ENCODE results near the gene GPATCH1. TPM values are rescaled to one million over a fixed set of nuclear protein-coding genes. Genes with fewer than 3 reads are reported as not detected.

Gene GPATCH1
- total RNA-seq, 1 experiment from 2014 or later = 34.7 TPM

DNA sequence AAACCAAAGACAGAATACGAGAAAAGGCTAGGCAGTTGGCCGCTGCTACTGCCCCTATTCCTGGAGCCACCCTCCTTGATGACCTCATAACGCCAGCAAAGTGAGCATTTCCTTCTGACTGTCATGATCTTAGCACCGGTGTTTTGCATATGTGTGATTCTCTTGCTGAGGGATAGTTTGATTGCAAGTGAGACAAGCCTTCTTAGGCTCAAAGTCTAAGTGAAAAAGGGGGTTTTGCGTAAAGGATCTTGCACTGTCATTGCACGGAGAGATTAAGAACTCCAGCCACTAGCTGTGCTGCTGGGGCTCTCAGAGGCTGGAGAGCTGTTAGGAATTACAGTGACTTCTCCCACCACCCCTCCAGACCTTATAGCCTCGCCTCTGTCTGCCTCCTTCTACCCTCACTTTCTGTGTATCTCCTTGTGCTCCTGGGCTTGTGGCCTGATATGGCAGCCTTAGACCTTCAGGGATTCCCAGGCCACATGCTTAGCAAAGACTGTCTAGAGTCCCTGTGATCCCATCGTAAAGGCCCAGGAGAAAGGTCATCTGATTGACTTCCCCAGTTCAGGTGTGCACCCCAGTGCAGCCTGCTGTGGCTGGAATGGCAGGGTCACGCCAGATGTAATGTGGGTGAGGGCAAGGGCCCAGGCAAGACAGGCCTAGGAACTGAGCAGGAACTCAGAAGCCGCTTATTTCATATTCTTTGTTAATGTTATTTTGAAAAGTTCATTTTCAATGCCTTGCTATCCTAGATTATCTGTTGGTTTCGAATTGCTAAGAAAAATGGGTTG is 12.6 kb downstream of the GPATCH1 start:
- intact Hi-C loops (cut with micrococcal nuclease; ENCODE audit: unreplicated experiment) = no loop called here
- in situ Hi-C loops (cut with HindIII; ENCODE audit: low pct_unique_long_range_greater_than_20kb, low sequenced_read_pairs) = no loop called here
- no TSS peak for BruUV-seq (replicated peaks)
- no peak overlapping the region for H3K4me3 ChIP-seq (ENCODE audit: low read depth in 2 of 2, low read length in 2 of 2)
- H3K9me3 ChIP-seq (ENCODE audit: control insufficient read depth, insufficient read depth, low read depth, low read length) = no peaks in the 10 kb centered on the region
- H3K36me3 ChIP-seq (ENCODE audit: control insufficient read depth, insufficient read depth, low read length) = peaks cover 27% of the 10 kb centered on the region
- H3K27me3 ChIP-seq (ENCODE audit: control insufficient read depth, insufficient read depth, low read length) = no peaks in the 10 kb centered on the region
- CTCF ChIA-PET = no interaction called here
- TF ChIP-seq, protein P1, sequence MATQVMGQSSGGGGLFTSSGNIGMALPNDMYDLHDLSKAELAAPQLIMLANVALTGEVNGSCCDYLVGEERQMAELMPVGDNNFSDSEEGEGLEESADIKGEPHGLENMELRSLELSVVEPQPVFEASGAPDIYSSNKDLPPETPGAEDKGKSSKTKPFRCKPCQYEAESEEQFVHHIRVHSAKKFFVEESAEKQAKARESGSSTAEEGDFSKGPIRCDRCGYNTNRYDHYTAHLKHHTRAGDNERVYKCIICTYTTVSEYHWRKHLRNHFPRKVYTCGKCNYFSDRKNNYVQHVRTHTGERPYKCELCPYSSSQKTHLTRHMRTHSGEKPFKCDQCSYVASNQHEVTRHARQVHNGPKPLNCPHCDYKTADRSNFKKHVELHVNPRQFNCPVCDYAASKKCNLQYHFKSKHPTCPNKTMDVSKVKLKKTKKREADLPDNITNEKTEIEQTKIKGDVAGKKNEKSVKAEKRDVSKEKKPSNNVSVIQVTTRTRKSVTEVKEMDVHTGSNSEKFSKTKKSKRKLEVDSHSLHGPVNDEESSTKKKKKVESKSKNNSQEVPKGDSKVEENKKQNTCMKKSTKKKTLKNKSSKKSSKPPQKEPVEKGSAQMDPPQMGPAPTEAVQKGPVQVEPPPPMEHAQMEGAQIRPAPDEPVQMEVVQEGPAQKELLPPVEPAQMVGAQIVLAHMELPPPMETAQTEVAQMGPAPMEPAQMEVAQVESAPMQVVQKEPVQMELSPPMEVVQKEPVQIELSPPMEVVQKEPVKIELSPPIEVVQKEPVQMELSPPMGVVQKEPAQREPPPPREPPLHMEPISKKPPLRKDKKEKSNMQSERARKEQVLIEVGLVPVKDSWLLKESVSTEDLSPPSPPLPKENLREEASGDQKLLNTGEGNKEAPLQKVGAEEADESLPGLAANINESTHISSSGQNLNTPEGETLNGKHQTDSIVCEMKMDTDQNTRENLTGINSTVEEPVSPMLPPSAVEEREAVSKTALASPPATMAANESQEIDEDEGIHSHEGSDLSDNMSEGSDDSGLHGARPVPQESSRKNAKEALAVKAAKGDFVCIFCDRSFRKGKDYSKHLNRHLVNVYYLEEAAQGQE (IDR thresholded peaks at IDR 0.05; ENCODE audit: insufficient read depth in 1 of 2, low read depth in 2 of 2, low read length in 1 of 2) = no peak
- TF ChIP-seq TCF7L2 (IDR thresholded peaks at IDR 0.05; ENCODE audit: low read depth, low read length) = no peak
- TF ChIP-seq POLR2AphosphoS5 (IDR thresholded peaks at IDR 0.05; ENCODE audit: low read depth, low read length) = no peak
- TF ChIP-seq, protein P2, sequence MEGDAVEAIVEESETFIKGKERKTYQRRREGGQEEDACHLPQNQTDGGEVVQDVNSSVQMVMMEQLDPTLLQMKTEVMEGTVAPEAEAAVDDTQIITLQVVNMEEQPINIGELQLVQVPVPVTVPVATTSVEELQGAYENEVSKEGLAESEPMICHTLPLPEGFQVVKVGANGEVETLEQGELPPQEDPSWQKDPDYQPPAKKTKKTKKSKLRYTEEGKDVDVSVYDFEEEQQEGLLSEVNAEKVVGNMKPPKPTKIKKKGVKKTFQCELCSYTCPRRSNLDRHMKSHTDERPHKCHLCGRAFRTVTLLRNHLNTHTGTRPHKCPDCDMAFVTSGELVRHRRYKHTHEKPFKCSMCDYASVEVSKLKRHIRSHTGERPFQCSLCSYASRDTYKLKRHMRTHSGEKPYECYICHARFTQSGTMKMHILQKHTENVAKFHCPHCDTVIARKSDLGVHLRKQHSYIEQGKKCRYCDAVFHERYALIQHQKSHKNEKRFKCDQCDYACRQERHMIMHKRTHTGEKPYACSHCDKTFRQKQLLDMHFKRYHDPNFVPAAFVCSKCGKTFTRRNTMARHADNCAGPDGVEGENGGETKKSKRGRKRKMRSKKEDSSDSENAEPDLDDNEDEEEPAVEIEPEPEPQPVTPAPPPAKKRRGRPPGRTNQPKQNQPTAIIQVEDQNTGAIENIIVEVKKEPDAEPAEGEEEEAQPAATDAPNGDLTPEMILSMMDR (IDR thresholded peaks at IDR 0.05) = no peak
- no peak for TF ChIP-seq SIN3A (IDR thresholded peaks at IDR 0.05; ENCODE audit: borderline replicate concordance, insufficient read depth, low read depth, low read length)
- POLR2A ChIA-PET = no interaction called here
- ATAC-seq (no peak), DNase-seq (ENCODE audit: low read depth, low spot score) (no peak)
- H3K27ac ChIP-seq (ENCODE audit: low read length) = 0 out of 2 replicates have a peak overlapping the region, but pooled peaks have one; percentile 17
- peaks cover 11% of the 10 kb centered on the region; the same call in 1 of the 2 replicates for H3K4me1 ChIP-seq (ENCODE audit: control insufficient read depth, insufficient read depth, low read length)

DNA sequence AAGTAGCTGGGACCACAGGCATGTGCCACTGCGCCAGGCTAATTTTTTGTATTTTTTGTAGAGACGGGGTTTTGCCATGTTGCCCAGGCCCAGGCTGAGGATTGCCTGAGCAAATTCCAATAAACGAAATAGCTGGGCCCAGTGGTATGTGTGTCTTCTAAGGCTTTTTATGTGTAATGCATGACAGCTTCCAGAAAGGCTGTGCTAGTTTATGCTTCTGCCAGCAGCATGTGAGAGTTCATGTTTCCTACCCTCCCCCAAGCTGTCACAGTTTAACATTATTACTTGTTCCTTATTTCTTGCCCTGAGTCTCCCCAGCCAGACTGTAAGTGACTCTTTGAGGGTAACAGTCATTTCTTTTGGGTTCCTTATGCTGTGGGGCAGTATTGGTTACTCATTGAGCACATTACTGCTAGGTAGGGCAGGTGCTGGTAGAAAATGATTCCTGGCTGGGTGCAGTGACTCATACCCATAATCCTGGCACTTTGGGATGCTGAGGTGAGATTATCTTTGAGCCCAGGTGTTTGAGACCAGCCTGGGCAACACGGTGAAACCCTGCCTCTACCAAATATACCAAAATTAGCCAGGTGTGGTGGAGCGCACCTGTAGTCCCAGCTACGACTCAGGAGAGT is 13.6 kb downstream of the GPATCH1 start:
- no peak overlapping the region for H3K4me3 ChIP-seq (ENCODE audit: low read depth in 2 of 2, low read length in 2 of 2)
- CTCF ChIA-PET = no interaction called here
- ATAC-seq = no peak
- peaks cover 11% of the 10 kb centered on the region; the same call in 1 of the 2 replicates for H3K4me1 ChIP-seq (ENCODE audit: control insufficient read depth, insufficient read depth, low read length)
- TF ChIP-seq POLR2AphosphoS5 (IDR thresholded peaks at IDR 0.05; ENCODE audit: low read depth, low read length) (no peak), TCF7L2 (IDR thresholded peaks at IDR 0.05; ENCODE audit: low read depth, low read length) (no peak), SIN3A (IDR thresholded peaks at IDR 0.05; ENCODE audit: borderline replicate concordance, insufficient read depth, low read depth, low read length) (no peak)
- TF ChIP-seq, protein P2 (IDR thresholded peaks at IDR 0.05) = no peak
- TF ChIP-seq, protein P1 (IDR thresholded peaks at IDR 0.05; ENCODE audit: insufficient read depth in 1 of 2, low read depth in 2 of 2, low read length in 1 of 2) = no peak
- peaks cover 31% of the 10 kb centered on the region for H3K36me3 ChIP-seq (ENCODE audit: control insufficient read depth, insufficient read depth, low read length)
- no peaks in the 10 kb centered on the region for H3K9me3 ChIP-seq (ENCODE audit: control insufficient read depth, insufficient read depth, low read depth, low read length)
- intact Hi-C loops (cut with micrococcal nuclease; ENCODE audit: unreplicated experiment) (no loop called here), in situ Hi-C loops (cut with HindIII; ENCODE audit: low pct_unique_long_range_greater_than_20kb, low sequenced_read_pairs) (no loop called here)
- no peak for DNase-seq (ENCODE audit: low read depth, low spot score)
- POLR2A ChIA-PET = no interaction called here
- peak overlapping the region; percentile 9; the same call in 1 of the 2 replicates for H3K27ac ChIP-seq (ENCODE audit: low read length)
- no peaks in the 10 kb centered on the region for H3K27me3 ChIP-seq (ENCODE audit: control insufficient read depth, insufficient read depth, low read length)
- no TSS peak for BruUV-seq (replicated peaks)
